ENCODE results near the gene MTF1. TPM values are rescaled to one million over a fixed set of nuclear protein-coding genes. Genes with fewer than 3 reads are reported as not detected.

The MTF1 gene
- total RNA-seq, 3 donors from 2014 or later (not counting 1 experiment from before 2014, with no cell fraction given): 31.2 to 35.6 (median 32.7) TPM

GRCh38 chr1:37844536-37844935 is 14.9 kb downstream of the MTF1 start:
- no peak overlapping the region for H3K27ac Mint-ChIP-seq
- H3K4me3 Mint-ChIP-seq: no peak overlapping the region
- no peaks in the 10 kb centered on the region for H3K9me3 Mint-ChIP-seq
- H3K36me3 ChIP-seq (ENCODE audit: control insufficient read depth, insufficient read depth, low read length): peaks cover 10% of the 10 kb centered on the region
- DNase-seq: no peak
- H3K36me3 Mint-ChIP-seq: no peaks in the 10 kb centered on the region
- no peak overlapping the region for H3K27ac ChIP-seq (ENCODE audit: low read length)
- H3K27me3 ChIP-seq (ENCODE audit: control insufficient read depth, insufficient read depth, low read length): no peaks in the 10 kb centered on the region
- H3K9me3 ChIP-seq (ENCODE audit: control insufficient read depth, insufficient read depth, low read length): no peaks in the 10 kb centered on the region
- peaks cover 36 to 37% of the 10 kb centered on the region in 2 donors for H3K4me1 Mint-ChIP-seq
- TF ChIP-seq, protein P1, sequence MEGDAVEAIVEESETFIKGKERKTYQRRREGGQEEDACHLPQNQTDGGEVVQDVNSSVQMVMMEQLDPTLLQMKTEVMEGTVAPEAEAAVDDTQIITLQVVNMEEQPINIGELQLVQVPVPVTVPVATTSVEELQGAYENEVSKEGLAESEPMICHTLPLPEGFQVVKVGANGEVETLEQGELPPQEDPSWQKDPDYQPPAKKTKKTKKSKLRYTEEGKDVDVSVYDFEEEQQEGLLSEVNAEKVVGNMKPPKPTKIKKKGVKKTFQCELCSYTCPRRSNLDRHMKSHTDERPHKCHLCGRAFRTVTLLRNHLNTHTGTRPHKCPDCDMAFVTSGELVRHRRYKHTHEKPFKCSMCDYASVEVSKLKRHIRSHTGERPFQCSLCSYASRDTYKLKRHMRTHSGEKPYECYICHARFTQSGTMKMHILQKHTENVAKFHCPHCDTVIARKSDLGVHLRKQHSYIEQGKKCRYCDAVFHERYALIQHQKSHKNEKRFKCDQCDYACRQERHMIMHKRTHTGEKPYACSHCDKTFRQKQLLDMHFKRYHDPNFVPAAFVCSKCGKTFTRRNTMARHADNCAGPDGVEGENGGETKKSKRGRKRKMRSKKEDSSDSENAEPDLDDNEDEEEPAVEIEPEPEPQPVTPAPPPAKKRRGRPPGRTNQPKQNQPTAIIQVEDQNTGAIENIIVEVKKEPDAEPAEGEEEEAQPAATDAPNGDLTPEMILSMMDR (IDR thresholded peaks at IDR 0.05): no peak
- intact Hi-C loops (cut with micrococcal nuclease): loop anchor here (10.0 kb wide), 1 partner anchor 250 kb away; the partner anchor contains the start of gene GNL2
- no peaks in the 10 kb centered on the region for H3K27me3 Mint-ChIP-seq (ENCODE audit: low read depth in 2 of 2)
- no peak for ATAC-seq
- H3K4me1 ChIP-seq (ENCODE audit: control insufficient read depth, insufficient read depth, low read length): peaks cover 5% of the 10 kb centered on the region
- no peak overlapping the region for H3K4me3 ChIP-seq (ENCODE audit: low read length)

DNA sequence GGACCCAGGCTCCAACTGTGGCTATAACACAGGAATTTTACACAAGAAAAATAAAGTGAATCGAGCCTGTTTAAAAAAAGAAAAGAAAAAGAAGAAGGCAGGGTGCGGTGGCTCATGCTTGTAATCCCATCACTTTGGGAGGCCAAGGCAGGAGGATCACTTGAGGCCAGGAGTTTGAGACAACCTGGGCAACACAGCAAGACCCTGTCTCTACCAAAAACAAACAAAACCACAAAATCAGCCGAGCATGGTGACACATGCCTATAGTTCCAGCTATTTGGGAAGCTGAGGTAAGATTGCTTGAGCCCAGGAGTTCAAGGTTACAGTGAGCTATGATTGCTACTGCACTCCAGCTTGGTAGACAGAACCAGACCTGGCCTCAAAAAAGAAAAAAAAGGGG is 17.7 kb downstream of the MTF1 start:
- no peak overlapping the region for H3K4me3 Mint-ChIP-seq
- no peaks in the 10 kb centered on the region for H3K36me3 Mint-ChIP-seq
- H3K27me3 Mint-ChIP-seq (ENCODE audit: low read depth in 2 of 2): no peaks in the 10 kb centered on the region
- Histone ChIP-seq H3K4me1 (ENCODE audit: control insufficient read depth, insufficient read depth, low read length) (peaks cover under 1% of the 10 kb centered on the region), H3K27me3 (ENCODE audit: control insufficient read depth, insufficient read depth, low read length) (no peaks in the 10 kb centered on the region), H3K9me3 (ENCODE audit: control insufficient read depth, insufficient read depth, low read length) (no peaks in the 10 kb centered on the region), H3K36me3 (ENCODE audit: control insufficient read depth, insufficient read depth, low read length) (peaks cover 32% of the 10 kb centered on the region), H3K4me3 (ENCODE audit: low read length) (no peak overlapping the region), H3K27ac (ENCODE audit: low read length) (no peak overlapping the region)
- DNase-seq (no peak), ATAC-seq (no peak)
- peaks cover 27 to 30% of the 10 kb centered on the region in 2 donors for H3K4me1 Mint-ChIP-seq
- TF ChIP-seq, protein P1 (IDR thresholded peaks at IDR 0.05): no peak
- no peak overlapping the region for H3K27ac Mint-ChIP-seq
- no peaks in the 10 kb centered on the region for H3K9me3 Mint-ChIP-seq
- intact Hi-C loops (cut with micrococcal nuclease): loop anchor here (10.0 kb wide), 1 partner anchor 247 kb away; the partner anchor contains the start of gene GNL2
- 97% methylated on average over 3 of the region's 3 CpGs for WGBS (ENCODE audit: insufficient coverage)

- Histone ChIP-seq H3K36me3 (ENCODE audit: control insufficient read depth, insufficient read depth, low read length) (peaks cover 38% of the 10 kb centered on the region), H3K27me3 (ENCODE audit: control insufficient read depth, insufficient read depth, low read length) (no peaks in the 10 kb centered on the region), H3K4me3 (ENCODE audit: low read length) (no peak overlapping the region), H3K9me3 (ENCODE audit: control insufficient read depth, insufficient read depth, low read length) (no peaks in the 10 kb centered on the region), H3K4me1 (ENCODE audit: control insufficient read depth, insufficient read depth, low read length) (no peaks in the 10 kb centered on the region), H3K27ac (ENCODE audit: low read length) (no peak overlapping the region)
- no peak for DNase-seq
- H3K27ac Mint-ChIP-seq: no peak overlapping the region
- no peaks in the 10 kb centered on the region for H3K9me3 Mint-ChIP-seq
- intact Hi-C loops (cut with micrococcal nuclease): loop anchor here (10.0 kb wide), 1 partner anchor 246 kb away; the partner anchor contains the start of gene GNL2
- 100% methylated on average over 1 of the region's 1 CpG for WGBS (ENCODE audit: insufficient coverage)
- H3K27me3 Mint-ChIP-seq (ENCODE audit: low read depth in 2 of 2): no peaks in the 10 kb centered on the region
- TF ChIP-seq, protein P1 (IDR thresholded peaks at IDR 0.05): no peak
- ATAC-seq: no peak
- peaks cover 18 to 22% of the 10 kb centered on the region in 2 donors for H3K4me1 Mint-ChIP-seq
- H3K4me3 Mint-ChIP-seq: no peak overlapping the region
- H3K36me3 Mint-ChIP-seq: no peaks in the 10 kb centered on the region
Measured at GRCh38 chr1:37840711-37841110, 18.7 kb downstream of the MTF1 start.

- Histone ChIP-seq H3K36me3 (ENCODE audit: control insufficient read depth, insufficient read depth, low read length) (peaks cover 47% of the 10 kb centered on the region), H3K27ac (ENCODE audit: low read length) (no peak overlapping the region)
Measured at GRCh38 chr1:37839676-37840075, 19.7 kb downstream of the MTF1 start.

More at GRCh38 chr1:37839676-37840075, 19.7 kb downstream of the MTF1 start:
- H3K4me3 Mint-ChIP-seq: no peak overlapping the region
- H3K27me3 Mint-ChIP-seq (ENCODE audit: low read depth in 2 of 2): no peaks in the 10 kb centered on the region
- H3K4me1 Mint-ChIP-seq: peaks cover 8 to 14% of the 10 kb centered on the region in 2 donors
- H3K9me3 Mint-ChIP-seq: no peaks in the 10 kb centered on the region
- no peak for ATAC-seq
- Histone ChIP-seq H3K9me3 (ENCODE audit: control insufficient read depth, insufficient read depth, low read length) (no peaks in the 10 kb centered on the region), H3K4me1 (ENCODE audit: control insufficient read depth, insufficient read depth, low read length) (no peaks in the 10 kb centered on the region), H3K27me3 (ENCODE audit: control insufficient read depth, insufficient read depth, low read length) (no peaks in the 10 kb centered on the region), H3K4me3 (ENCODE audit: low read length) (no peak overlapping the region)
- DNase-seq: no peak
- TF ChIP-seq, protein P1 (IDR thresholded peaks at IDR 0.05): no peak
- H3K27ac Mint-ChIP-seq: no peak overlapping the region
- 95% methylated on average over 10 of the region's 10 CpGs for WGBS (ENCODE audit: insufficient coverage)
- intact Hi-C loops (cut with micrococcal nuclease): loop anchor here (10.0 kb wide), 1 partner anchor 245 kb away; the partner anchor contains the start of gene GNL2
- peaks cover 8% of the 10 kb centered on the region for H3K36me3 Mint-ChIP-seq
